HepG2 (cell line): ENCODE data around the gene ZNF177. TPM values are rescaled to one million over a fixed set of nuclear protein-coding genes. Genes with fewer than 3 reads are reported as not detected.

Experiments
- DRAP1 ChIP-seq: IDR thresholded peaks from 2 replicates; pipeline ENCODE4 v1.6.1; 2016; ENCODE audit warnings: missing genetic modification reagents, missing compliant biosample characterization
- GLMP ChIP-seq: sonication (generic); formaldehyde crosslinking; IDR thresholded peaks from 2 replicates; pipeline ENCODE4 v1.9.0; 2021; ENCODE audit warnings: missing genetic modification reagents, mild to moderate bottlenecking, borderline replicate concordance
- HMG20B ChIP-seq: conservative IDR thresholded peaks from 2 replicates; pipeline ENCODE4 v1.6.1; 2016; ENCODE audit warnings: missing genetic modification reagents, missing compliant biosample characterization
- HMGXB4 ChIP-seq, 2 experiments: sonication (generic) in 1 of 2; formaldehyde crosslinking in 1 of 2; IDR thresholded peaks; 2 replicates each; pipeline versions ENCODE4 v1.4.0 to v1.6.1; 2018 to 2020; ENCODE audit warnings: missing genetic modification reagents in 2 of 2, borderline replicate concordance in 1 of 2, low read depth in 1 of 2, mild to moderate bottlenecking in 1 of 2, missing biosample characterization in 1 of 2
- HOXA3 ChIP-seq: sonication (generic); formaldehyde crosslinking; IDR thresholded peaks from 2 replicates; pipeline ENCODE4 v1.5.0; 2020; ENCODE audit warnings: missing genetic modification reagents
- MED1 ChIP-seq: sonication (generic); formaldehyde crosslinking; IDR thresholded peaks from 2 replicates; pipeline ENCODE4 v1.4.0; 2020; ENCODE audit warnings: missing genetic modification reagents
- POLR2G ChIP-seq: fragments of 200-400 bp; formaldehyde crosslinking; IDR thresholded peaks from 2 replicates; pipeline ENCODE4 v1.6.1; 2018; ENCODE audit warnings: mild to moderate bottlenecking, low read depth, low read length, moderate library complexity
- SAP130 ChIP-seq: IDR thresholded peaks from 2 replicates; pipeline ENCODE4 v1.6.1; 2016; ENCODE audit warnings: low read depth
- SIX1 ChIP-seq: sonication (generic); formaldehyde crosslinking; IDR thresholded peaks from 2 replicates; pipeline ENCODE4 v1.4.0; 2020; ENCODE audit warnings: missing genetic modification reagents, borderline replicate concordance
- TFE3 ChIP-seq: IDR thresholded peaks from 2 replicates; pipeline ENCODE4 v1.6.1; 2016
- ZNF230 ChIP-seq: sonication (generic); formaldehyde crosslinking; IDR thresholded peaks from 2 replicates; pipeline ENCODE4 v1.4.0; 2020; ENCODE audit warnings: mild to moderate bottlenecking, missing genetic modification reagents
- ZNF3 ChIP-seq: IDR thresholded peaks from 2 replicates; pipeline ENCODE4 v1.7.0; 2017; ENCODE audit warnings: inconsistent platforms
- ZNF318 ChIP-seq: sonication (generic); formaldehyde crosslinking; IDR thresholded peaks from 2 replicates; pipeline ENCODE4 v1.4.0; 2020; ENCODE audit warnings: mild to moderate bottlenecking, missing genetic modification reagents
- ZNF546 ChIP-seq: sonication (generic); formaldehyde crosslinking; conservative IDR thresholded peaks from 2 replicates; pipeline ENCODE4 v1.8.1; 2023; ENCODE audit warnings: mild to moderate bottlenecking, missing genetic modification reagents
- ZNF564 ChIP-seq: sonication (generic); formaldehyde crosslinking; IDR thresholded peaks from 2 replicates; pipeline ENCODE4 v1.8.1; 2023; ENCODE audit warnings: mild to moderate bottlenecking, missing genetic modification reagents
- ZSCAN30 ChIP-seq: sonication (generic); formaldehyde crosslinking; IDR thresholded peaks from 2 replicates; pipeline ENCODE4 v1.5.0; 2020; ENCODE audit warnings: mild to moderate bottlenecking, missing genetic modification reagents
- polyA plus RNA-seq, 8 experiments: library from polyadenylated mRNA; depleted of rRNA in 3 of 8; stranded (reverse) in 7 of 8; unstranded in 1 of 8; fragments of >200 nt; fragmentation: Illumina TruSeq in 4 of 8; extraction: Trizol in 4 of 8; gene quantifications; 2 replicates each; pipeline versions ENCODE4 v1.2.1 to v1.2.3, GENCODE V29; 2011 to 2016; ENCODE audit warnings: low read depth in 4 of 8, missing spikeins in 1 of 8, mixed read lengths in 1 of 8; ENCODE audit not compliant: insufficient read depth in 1 of 8
- total RNA-seq, 5 experiments: library from RNA; depleted of rRNA; stranded (reverse); fragments of >200 nt; fragmentation: Illumina TruSeq; extraction: Trizol; gene quantifications; 2 replicates each; pipeline ENCODE4 v1.2.3, GENCODE V29; 2016; ENCODE audit warnings: low read depth in 1 of 5

The ZNF177 gene
- total and polyA plus RNA-seq, 2 of the 13 experiments (the other 11 are each of a cell fraction or from before 2014, with no cell fraction given): 0.62 to 0.71 TPM

GRCh38 chr19:9323919-9324583 is 38.8 kb upstream of the ZNF177 start, which contains the start of gene ZNF559 (continued):
- no peak for TF ChIP-seq ZNF318 (CRISPR knock-in tag)
- TF ChIP-seq GLMP: no peak
- no peak for TF ChIP-seq TFE3 (CRISPR knock-in tag)
- peak; percentile 47; the same call in 1 of the 2 replicates for TF ChIP-seq HOXA3 (CRISPR knock-in tag)
- no peak for TF ChIP-seq ZNF230 (CRISPR knock-in tag)
- no peak for TF ChIP-seq ZNF3
- no peak for TF ChIP-seq ZSCAN30 (CRISPR knock-in tag)
- TF ChIP-seq SIX1 (CRISPR knock-in tag): no peak
- 0 out of 2 replicates have a peak, but pooled peaks have one; percentile 26 for TF ChIP-seq DRAP1 (CRISPR knock-in tag)
- TF ChIP-seq ZNF564 (CRISPR knock-in tag): no peak
- peak; percentile 67 for TF ChIP-seq SAP130
- no peak for TF ChIP-seq HMG20B (CRISPR knock-in tag)
- no peak for TF ChIP-seq MED1
- no peak for TF ChIP-seq ZNF546
- peak; percentile 45; the same call in 1 of the 2 replicates for TF ChIP-seq POLR2G
- TF ChIP-seq HMGXB4 (CRISPR knock-in tag; IDR thresholded peaks at IDR 0.05; ENCODE audit: borderline replicate concordance in 1 of 2, low read depth in 1 of 2): 0 out of 4 replicates have a peak, but pooled peaks of 1 of the 2 experiments have one; percentile 24
